ENCODE results near the gene TRIM41. TPM values are rescaled to one million over a fixed set of nuclear protein-coding genes. Genes with fewer than 3 reads are reported as not detected.

The TRIM41 gene
- total RNA-seq, 2 experiments from 2014 or later, result 21.4 to 24.0 TPM

DNA sequence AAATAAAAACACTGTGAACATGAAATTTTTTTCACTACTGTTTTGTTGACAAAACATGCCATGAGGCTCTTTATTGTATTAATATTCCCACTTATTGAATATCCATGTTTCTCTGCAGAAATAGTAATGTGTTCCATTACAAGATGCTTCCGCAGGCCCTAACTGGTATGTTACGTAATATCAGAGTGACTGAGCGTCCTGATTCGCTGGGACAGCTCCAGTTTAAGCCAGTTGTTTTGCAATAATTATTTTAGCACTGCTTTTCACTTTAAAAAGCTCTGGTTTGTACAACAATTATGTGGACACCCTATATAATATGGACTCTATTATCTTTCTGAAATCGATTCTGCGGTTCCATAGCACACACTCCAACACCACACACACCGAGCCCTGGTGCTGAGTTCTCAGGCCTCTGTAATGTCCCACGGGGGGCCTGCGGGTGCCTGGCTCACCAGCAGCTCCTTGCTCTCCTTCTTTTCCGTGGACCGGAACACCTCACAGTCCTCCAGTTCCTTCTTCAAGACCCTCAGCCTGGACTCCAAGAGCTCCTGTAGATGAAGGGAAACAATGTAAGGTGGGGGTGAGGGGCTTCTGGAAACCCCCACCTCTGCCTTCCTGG lies 19.9 kb upstream of the TRIM41 start:
- CTCF ChIA-PET, result interaction anchor here (1.2 kb wide), 2 partner anchors 14 to 19 kb away, joined by 3 read pairs; no protein-coding TSS in a partner anchor
- intact Hi-C loops (cut with DNase I, micrococcal nuclease), result no loop called here

DNA sequence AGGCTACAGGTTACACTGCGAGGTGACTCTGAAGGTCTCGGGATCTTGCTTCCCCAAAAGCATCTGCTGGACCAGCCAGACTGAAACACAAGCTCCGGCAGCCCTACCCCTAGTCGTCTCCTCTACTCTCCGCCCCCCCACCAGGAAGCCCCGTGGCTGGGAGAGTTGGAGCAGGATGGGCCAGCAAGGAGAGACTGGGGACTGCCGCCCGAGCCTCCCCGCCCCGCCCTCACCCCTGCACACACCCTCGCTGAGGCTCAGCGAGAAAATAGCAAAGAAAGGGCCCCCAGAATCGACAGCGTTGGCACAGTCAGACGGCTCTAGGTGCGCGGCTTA lies 19.3 kb upstream of the TRIM41 start:
- CTCF ChIA-PET, result interaction anchor here (1.2 kb wide), 2 partner anchors 14 to 19 kb away, joined by 3 read pairs; no protein-coding TSS in a partner anchor
- ATAC-seq (ENCODE audit: poor library complexity) (peak; percentile 4), DNase-seq (peak in 1 of 14 experiments; percentile 26)
- H3K4me1 ChIP-seq (ENCODE audit: insufficient read depth, low read length), result peaks cover 39% of the 10 kb centered on the region
- no peaks in the 10 kb centered on the region for H3K36me3 ChIP-seq (ENCODE audit: insufficient read depth, low read length)
- POLR2A ChIA-PET, result interaction anchor here (1.2 to 8.3 kb wide), 2 partner anchors 13 to 19 kb away, joined by 3 to 292 read pairs; no protein-coding TSS in a partner anchor
- H3K4me1 Mint-ChIP-seq (ENCODE audit: low read depth), result peaks cover 34% of the 10 kb centered on the region
- peaks cover 31% of the 10 kb centered on the region for H3K36me3 Mint-ChIP-seq (ENCODE audit: low read depth)
- peaks cover 3% of the 10 kb centered on the region for H3K9me3 Mint-ChIP-seq
- H3K27me3 ChIP-seq (ENCODE audit: control insufficient read depth in 1 of 2, insufficient read depth in 2 of 2, low read length in 2 of 2), result peaks cover 0 to 9% of the 10 kb centered on the region in 2 experiments
- H3K4me3 Mint-ChIP-seq, result peak overlapping the region; percentile 95
- peak overlapping the region; percentile 53 for H3K4me3 ChIP-seq (ENCODE audit: low read length)
- intact Hi-C loops (cut with DNase I, micrococcal nuclease), result no loop called here
- H3K27me3 Mint-ChIP-seq, result peaks cover 29% of the 10 kb centered on the region
- H3K27ac ChIP-seq (ENCODE audit: low read depth in 1 of 2, low read length in 2 of 2), result no peak overlapping the region
- TF ChIP-seq, protein P1, sequence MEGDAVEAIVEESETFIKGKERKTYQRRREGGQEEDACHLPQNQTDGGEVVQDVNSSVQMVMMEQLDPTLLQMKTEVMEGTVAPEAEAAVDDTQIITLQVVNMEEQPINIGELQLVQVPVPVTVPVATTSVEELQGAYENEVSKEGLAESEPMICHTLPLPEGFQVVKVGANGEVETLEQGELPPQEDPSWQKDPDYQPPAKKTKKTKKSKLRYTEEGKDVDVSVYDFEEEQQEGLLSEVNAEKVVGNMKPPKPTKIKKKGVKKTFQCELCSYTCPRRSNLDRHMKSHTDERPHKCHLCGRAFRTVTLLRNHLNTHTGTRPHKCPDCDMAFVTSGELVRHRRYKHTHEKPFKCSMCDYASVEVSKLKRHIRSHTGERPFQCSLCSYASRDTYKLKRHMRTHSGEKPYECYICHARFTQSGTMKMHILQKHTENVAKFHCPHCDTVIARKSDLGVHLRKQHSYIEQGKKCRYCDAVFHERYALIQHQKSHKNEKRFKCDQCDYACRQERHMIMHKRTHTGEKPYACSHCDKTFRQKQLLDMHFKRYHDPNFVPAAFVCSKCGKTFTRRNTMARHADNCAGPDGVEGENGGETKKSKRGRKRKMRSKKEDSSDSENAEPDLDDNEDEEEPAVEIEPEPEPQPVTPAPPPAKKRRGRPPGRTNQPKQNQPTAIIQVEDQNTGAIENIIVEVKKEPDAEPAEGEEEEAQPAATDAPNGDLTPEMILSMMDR (IDR thresholded peaks at IDR 0.05), result no peak
- peak overlapping the region; percentile 60 for H3K27ac Mint-ChIP-seq
- H3K9me3 ChIP-seq (ENCODE audit: control insufficient read depth in 1 of 2, insufficient read depth in 1 of 2, low read length in 2 of 2), result no peaks in the 10 kb centered on the region

More for the DNA sequence above, 19.9 kb upstream of the TRIM41 start:
- no peak for DNase-seq
- H3K36me3 Mint-ChIP-seq (ENCODE audit: low read depth), result peaks cover 29% of the 10 kb centered on the region
- Histone ChIP-seq H3K27ac (ENCODE audit: low read depth in 1 of 2, low read length in 2 of 2) (no peak overlapping the region), H3K36me3 (ENCODE audit: insufficient read depth, low read length) (no peaks in the 10 kb centered on the region), H3K4me1 (ENCODE audit: insufficient read depth, low read length) (peaks cover 39% of the 10 kb centered on the region), H3K27me3 (ENCODE audit: control insufficient read depth in 1 of 2, insufficient read depth in 2 of 2, low read length in 2 of 2) (peaks cover 0 to 9% of the 10 kb centered on the region in 2 experiments), H3K9me3 (ENCODE audit: control insufficient read depth in 1 of 2, insufficient read depth in 1 of 2, low read length in 2 of 2) (no peaks in the 10 kb centered on the region), H3K4me3 (ENCODE audit: low read length) (no peak overlapping the region)
- H3K27me3 Mint-ChIP-seq, result peaks cover 27% of the 10 kb centered on the region
- H3K4me3 Mint-ChIP-seq, result peak overlapping the region; percentile 95
- H3K9me3 Mint-ChIP-seq, result peaks cover under 1% of the 10 kb centered on the region
- TF ChIP-seq, protein P1 (IDR thresholded peaks at IDR 0.05), result no peak
- H3K4me1 Mint-ChIP-seq (ENCODE audit: low read depth), result peaks cover 32% of the 10 kb centered on the region
- no peak overlapping the region for H3K27ac Mint-ChIP-seq
- POLR2A ChIA-PET, result interaction anchor here (1.2 to 8.3 kb wide), 2 partner anchors 13 to 19 kb away, joined by 3 to 292 read pairs; no protein-coding TSS in a partner anchor
- no peak for ATAC-seq (ENCODE audit: poor library complexity)

DNA sequence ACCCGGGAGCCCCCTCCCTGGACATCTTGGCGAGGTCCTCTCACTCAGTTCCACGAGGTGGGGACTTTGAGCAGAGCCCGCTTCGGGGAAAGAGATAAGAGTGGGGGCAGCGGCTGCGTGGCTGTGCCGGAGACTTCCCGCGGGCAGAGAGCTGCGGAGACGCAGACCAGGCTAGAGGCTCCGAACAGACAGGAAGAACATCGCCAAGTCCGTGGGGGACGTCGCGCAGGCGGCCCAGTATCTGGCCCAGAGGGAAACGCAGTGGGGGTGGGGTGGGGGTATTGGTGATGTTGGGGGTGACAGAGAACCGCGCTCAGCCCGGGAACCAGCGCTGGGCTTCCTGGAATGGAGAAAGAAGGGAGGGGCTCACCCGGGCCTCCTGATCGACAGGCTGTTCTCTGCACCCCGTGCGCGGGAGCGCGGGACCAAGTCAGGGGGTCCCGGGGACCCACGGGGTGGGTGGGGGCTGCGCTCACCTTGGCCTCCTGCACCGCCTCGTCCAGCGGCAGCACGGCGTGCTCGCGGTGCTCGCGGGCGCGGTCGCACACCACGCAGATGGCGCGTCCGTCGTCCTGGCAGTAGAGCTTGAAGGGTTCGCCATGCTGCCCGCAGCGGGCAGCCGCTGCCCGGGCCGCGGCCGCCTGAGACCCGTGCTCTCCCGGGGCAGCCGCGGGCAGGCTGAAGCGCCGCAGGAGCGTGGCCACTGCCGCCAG lies 18.8 kb upstream of the TRIM41 start:
- peaks cover 0 to 9% of the 10 kb centered on the region in 2 experiments for H3K27me3 ChIP-seq (ENCODE audit: control insufficient read depth in 1 of 2, insufficient read depth in 2 of 2, low read length in 2 of 2)
- no peaks in the 10 kb centered on the region for H3K36me3 ChIP-seq (ENCODE audit: insufficient read depth, low read length)
- ChIA-PET POLR2A (interaction anchor here (1.3 to 8.3 kb wide), 6 partner anchors 12 to 57 kb away, joined by 3 to 292 read pairs (median 54); partner anchors contain the start of genes RACK1, TRIM41 and TRIM52), CTCF (interaction anchor here (1.2 kb wide), 1 partner anchor 15 kb away, joined by 3 read pairs; no protein-coding TSS in a partner anchor)
- TF ChIP-seq, protein P1 (IDR thresholded peaks at IDR 0.05), result no peak
- no peak overlapping the region for H3K27ac ChIP-seq (ENCODE audit: low read depth in 1 of 2, low read length in 2 of 2)
- peaks cover 29% of the 10 kb centered on the region for H3K27me3 Mint-ChIP-seq
- H3K36me3 Mint-ChIP-seq (ENCODE audit: low read depth), result peaks cover 31% of the 10 kb centered on the region
- peak overlapping the region; percentile 60 for H3K27ac Mint-ChIP-seq
- H3K4me1 Mint-ChIP-seq (ENCODE audit: low read depth), result peaks cover 34% of the 10 kb centered on the region
- DNase-seq (peak in 3 of 14 experiments; percentile 26 to 55 (median 55)), ATAC-seq (ENCODE audit: poor library complexity) (peak; percentile 1)
- H3K9me3 Mint-ChIP-seq, result peaks cover 3% of the 10 kb centered on the region
- H3K9me3 ChIP-seq (ENCODE audit: control insufficient read depth in 1 of 2, insufficient read depth in 1 of 2, low read length in 2 of 2), result no peaks in the 10 kb centered on the region
- peaks cover 39% of the 10 kb centered on the region for H3K4me1 ChIP-seq (ENCODE audit: insufficient read depth, low read length)
- H3K4me3 ChIP-seq (ENCODE audit: low read length), result peak overlapping the region; percentile 53
- peak overlapping the region; percentile 95 for H3K4me3 Mint-ChIP-seq
- intact Hi-C loops (cut with DNase I, micrococcal nuclease), result no loop called here
